H9 (cell line): ENCODE results near the gene SFMBT1. TPM values are rescaled to one million over a fixed set of nuclear protein-coding genes. Genes with fewer than 3 reads are reported as not detected.
A peak's percentile ranks its signal among the peaks of the same experiment; 100 is the strongest.

Experiments used
- DNase-seq: peaks from one replicate; pipeline ENCODE4 v3.0.0-alpha.2; 2017
- H2AFZ ChIP-seq: one replicate; pipeline ENCODE4 v1.6.1; 2013; ENCODE audit warnings: mild to moderate bottlenecking, low read length, control low read depth, moderate library complexity
- H2AK5ac ChIP-seq: 2 replicates; pipeline ENCODE4 v1.6.1; 2013; ENCODE audit warnings: low read length, control low read depth, mixed read lengths; ENCODE audit not compliant: insufficient read length
- H2BK120ac ChIP-seq: one replicate; pipeline ENCODE4 v1.6.1; 2013; ENCODE audit warnings: low read depth, mild to moderate bottlenecking, low read length, control low read depth, inconsistent platforms; ENCODE audit not compliant: poor library complexity, severe bottlenecking
- H2BK12ac ChIP-seq: 2 replicates; pipeline ENCODE4 v1.6.1; 2013; ENCODE audit warnings: low read length, control low read depth, mixed read lengths, low read depth; ENCODE audit not compliant: insufficient read length
- H2BK15ac ChIP-seq: 2 replicates; pipeline ENCODE4 v1.6.1; 2013; ENCODE audit warnings: low read depth, low read length, control low read depth
- H2BK20ac ChIP-seq: one replicate; pipeline ENCODE4 v1.6.1; 2013; ENCODE audit warnings: low read depth, mild to moderate bottlenecking, low read length, control low read depth, inconsistent platforms; ENCODE audit not compliant: poor library complexity, severe bottlenecking
- H2BK5ac ChIP-seq: 2 replicates; pipeline ENCODE4 v1.6.1; 2013; ENCODE audit warnings: low read length, control low read depth, mixed read lengths; ENCODE audit not compliant: insufficient read length
- H3K14ac ChIP-seq: 2 replicates; pipeline ENCODE4 v1.6.1; 2013; ENCODE audit warnings: low read length, control low read depth; ENCODE audit not compliant: insufficient read depth
- H3K18ac ChIP-seq: 2 replicates; pipeline ENCODE4 v1.6.1; 2013; ENCODE audit warnings: low read depth, mild to moderate bottlenecking, mixed read lengths, low read length, control low read depth; ENCODE audit not compliant: insufficient read length
- H3K23ac ChIP-seq: 2 replicates; pipeline ENCODE4 v1.6.1; 2013; ENCODE audit warnings: low read length, control low read depth, mixed read lengths, low read depth; ENCODE audit not compliant: insufficient read length
- H3K23me2 ChIP-seq: 2 replicates; pipeline ENCODE4 v1.6.1; 2013; ENCODE audit warnings: low read depth, mild to moderate bottlenecking, mixed read lengths, low read length, control low read depth; ENCODE audit not compliant: insufficient read length, poor library complexity, severe bottlenecking
- H3K27ac ChIP-seq: 2 replicates; pipeline ENCODE4 v1.5.1; 2013; ENCODE audit warnings: low read length, control low read depth, mixed read lengths, low read depth; ENCODE audit not compliant: insufficient read length
- H3K27me3 ChIP-seq: 2 replicates; pipeline ENCODE4 v1.6.1; 2013; ENCODE audit warnings: low read length, control low read depth, inconsistent platforms; ENCODE audit not compliant: insufficient read depth
- H3K4ac ChIP-seq: 2 replicates; pipeline ENCODE4 v1.6.1; 2013; ENCODE audit warnings: low read depth, mild to moderate bottlenecking, control low read depth, inconsistent platforms, low read length, moderate library complexity
- H3K4me1 ChIP-seq: 2 replicates; pipeline ENCODE4 v1.6.1; 2013; ENCODE audit warnings: low read length, control low read depth, inconsistent platforms; ENCODE audit not compliant: insufficient read depth
- H3K4me2 ChIP-seq: 2 replicates; pipeline ENCODE4 v1.6.1; 2013; ENCODE audit warnings: low read length, control low read depth, mixed read lengths; ENCODE audit not compliant: insufficient read length, insufficient read depth
- H3K56ac ChIP-seq: 2 replicates; pipeline ENCODE4 v1.6.1; 2013; ENCODE audit warnings: low read depth, mild to moderate bottlenecking, mixed read lengths, low read length, control low read depth; ENCODE audit not compliant: insufficient read length
- H3K79me1 ChIP-seq: 2 replicates; pipeline ENCODE4 v1.6.1; 2013; ENCODE audit warnings: low read depth, mild to moderate bottlenecking, moderate library complexity, low read length, control low read depth, inconsistent platforms; ENCODE audit not compliant: insufficient read depth, poor library complexity, severe bottlenecking
- H3K79me2 ChIP-seq: 2 replicates; pipeline ENCODE4 v1.6.1; 2013; ENCODE audit warnings: low read length, control low read depth, inconsistent platforms; ENCODE audit not compliant: insufficient read depth
- H3K9ac ChIP-seq: 2 replicates; pipeline ENCODE4 v1.6.1; 2013; ENCODE audit warnings: low read length, control low read depth, mixed read lengths; ENCODE audit not compliant: insufficient read length; ENCODE audit errors: extremely low read depth
- H3K9me3 ChIP-seq: one replicate; pipeline ENCODE4 v1.6.1; 2013; ENCODE audit warnings: low read depth, low read length, inconsistent platforms; ENCODE audit not compliant: control insufficient read depth
- H3T11ph ChIP-seq: one replicate; pipeline ENCODE4 v1.6.1; 2013; ENCODE audit warnings: mild to moderate bottlenecking, low read length, control low read depth, inconsistent platforms
- H4K20me1 ChIP-seq: one replicate; pipeline ENCODE4 v1.6.1; 2013; ENCODE audit not compliant: control insufficient read depth, insufficient read length, insufficient read depth
- H4K5ac ChIP-seq: 2 replicates; pipeline ENCODE4 v1.6.1; 2013; ENCODE audit warnings: low read depth, mild to moderate bottlenecking, mixed read lengths, low read length, control low read depth; ENCODE audit not compliant: insufficient read length
- H4K8ac ChIP-seq: replicated peaks from 2 replicates; pipeline ENCODE4 v1.6.1; 2013; ENCODE audit warnings: low read length, control low read depth, mixed read lengths, low read depth; ENCODE audit not compliant: insufficient read length
- H4K91ac ChIP-seq: 2 replicates; pipeline ENCODE4 v1.6.1; 2013; ENCODE audit warnings: low read depth, mild to moderate bottlenecking, moderate library complexity, mixed read lengths, low read length, control low read depth; ENCODE audit not compliant: insufficient read length
- H3K27ac Mint-ChIP-seq, 3 experiments: 2 replicates in 2 of 3; 3 replicates in 1 of 3; pipeline ENCODE4 v1.8.0; 2020 to 2021; ENCODE audit warnings: mixed read lengths in 3 of 3, mild to moderate bottlenecking in 1 of 3, moderate library complexity in 1 of 3
- H3K27me3 Mint-ChIP-seq: 2 replicates; pipeline ENCODE4 v1.8.0; 2021; ENCODE audit warnings: low read depth, mild to moderate bottlenecking, moderate library complexity, mixed read lengths
- H3K36me3 Mint-ChIP-seq, 3 experiments: 2 replicates in 2 of 3; 3 replicates in 1 of 3; pipeline ENCODE4 v1.8.0; 2020 to 2021; ENCODE audit warnings: low read depth in 3 of 3, mixed read lengths in 3 of 3; ENCODE audit not compliant: insufficient read depth in 1 of 3
- H3K4me1 Mint-ChIP-seq, 2 experiments: 2 replicates each; pipeline ENCODE4 v1.8.0; 2020; ENCODE audit warnings: mixed read lengths in 2 of 2
- H3K4me3 Mint-ChIP-seq, 2 experiments: 2 replicates in 1 of 2; 3 replicates in 1 of 2; pipeline ENCODE4 v1.8.0; 2020 to 2021; ENCODE audit warnings: mild to moderate bottlenecking in 2 of 2, mixed read lengths in 2 of 2, moderate library complexity in 1 of 2
- H3K9me3 Mint-ChIP-seq, 2 experiments: 2 replicates in 1 of 2; 3 replicates in 1 of 2; pipeline ENCODE4 v1.8.0; 2020; ENCODE audit warnings: mild to moderate bottlenecking in 2 of 2, mixed read lengths in 2 of 2, moderate library complexity in 1 of 2
- WGBS: extraction: QIAGEN DNeasy Blood & Tissue Kit; methylation state at CpG from one replicate; pipeline ENCODE4 v1.1.7; 2013; ENCODE audit warnings: missing lambda C conversion rate, low lambda C conversion rate, mixed read lengths; ENCODE audit not compliant: insufficient read length; ENCODE audit errors: extremely low coverage; 5-methylcytosine and 5-hydroxymethylcytosine counted together
- total RNA-seq: library from RNA; stranded (reverse); gene quantifications from 2 replicates; pipeline ENCODE4 v1.2.1, GENCODE V29; 2021
- TF ChIP-seq, protein P1 (sequence below): fragments of 200-600 bp; sonication (generic); conservative IDR thresholded peaks from 3 replicates; pipeline ENCODE4 v1.8.0; 2021; ENCODE audit warnings: antibody characterized with exemption, mild to moderate bottlenecking

SFMBT1 gene
- total RNA-seq, 1 experiment from 2014 or later = 15.3 TPM

- Histone ChIP-seq H2AK5ac (no peak overlapping the region), H3K4me1 (peaks cover 6% of the 10 kb centered on the region; the same call in 1 of the 2 replicates), H4K91ac (no peak overlapping the region), H3T11ph (no peak overlapping the region), H3K4me2 (no peak overlapping the region), H3K14ac (no peak overlapping the region), H3K56ac (no peak overlapping the region), H4K8ac (no peak overlapping the region), H2BK20ac (no peak overlapping the region), H3K4ac (no peak overlapping the region), H2BK120ac (no peak overlapping the region), H3K79me2 (0 out of 2 replicates have a peak, but pooled peaks cover 4% of the 10 kb centered on the region), H4K20me1 (no peaks in the 10 kb centered on the region), H3K27me3 (no peaks in the 10 kb centered on the region), H3K9ac (no peak overlapping the region), H3K23ac (no peak overlapping the region), H2AFZ (no peak overlapping the region), H4K5ac (no peak overlapping the region), H3K18ac (no peak overlapping the region), H2BK15ac (no peak overlapping the region), H3K9me3 (no peaks in the 10 kb centered on the region), H3K23me2 (no peaks in the 10 kb centered on the region), H3K27ac (no peak overlapping the region), H2BK5ac (no peak overlapping the region), H3K79me1 (no peaks in the 10 kb centered on the region), H2BK12ac (no peak overlapping the region)
- Mint-ChIP-seq H3K4me3 (no peak overlapping the region; a peak in 1 of 5 replicates), H3K4me1 (peaks cover 39 to 63% of the 10 kb centered on the region in 2 experiments), H3K9me3 (no peaks in the 10 kb centered on the region), H3K27me3 (no peaks in the 10 kb centered on the region), H3K36me3 (peaks cover 0 to 2% (median 0%) of the 10 kb centered on the region in 3 experiments; a peak in 1 of 7 replicates), H3K27ac (peak overlapping the region in 2 of 3 experiments; percentile 40 to 89; a peak in 6 of 7 replicates)
- TF ChIP-seq, protein P1, sequence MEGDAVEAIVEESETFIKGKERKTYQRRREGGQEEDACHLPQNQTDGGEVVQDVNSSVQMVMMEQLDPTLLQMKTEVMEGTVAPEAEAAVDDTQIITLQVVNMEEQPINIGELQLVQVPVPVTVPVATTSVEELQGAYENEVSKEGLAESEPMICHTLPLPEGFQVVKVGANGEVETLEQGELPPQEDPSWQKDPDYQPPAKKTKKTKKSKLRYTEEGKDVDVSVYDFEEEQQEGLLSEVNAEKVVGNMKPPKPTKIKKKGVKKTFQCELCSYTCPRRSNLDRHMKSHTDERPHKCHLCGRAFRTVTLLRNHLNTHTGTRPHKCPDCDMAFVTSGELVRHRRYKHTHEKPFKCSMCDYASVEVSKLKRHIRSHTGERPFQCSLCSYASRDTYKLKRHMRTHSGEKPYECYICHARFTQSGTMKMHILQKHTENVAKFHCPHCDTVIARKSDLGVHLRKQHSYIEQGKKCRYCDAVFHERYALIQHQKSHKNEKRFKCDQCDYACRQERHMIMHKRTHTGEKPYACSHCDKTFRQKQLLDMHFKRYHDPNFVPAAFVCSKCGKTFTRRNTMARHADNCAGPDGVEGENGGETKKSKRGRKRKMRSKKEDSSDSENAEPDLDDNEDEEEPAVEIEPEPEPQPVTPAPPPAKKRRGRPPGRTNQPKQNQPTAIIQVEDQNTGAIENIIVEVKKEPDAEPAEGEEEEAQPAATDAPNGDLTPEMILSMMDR = no peak
- no CpG with 5 or more reads among the region's 10 CpGs for WGBS
- DNase-seq = peak; percentile 71
These were observed 19.3 kb downstream of the SFMBT1 start for GRCh38 chr3:53026382-53027162.
